Forelimb muscle (tissue), 1 donor: Measurements from ENCODE around the gene PDE4B. TPM values are rescaled to one million over a fixed set of nuclear protein-coding genes. Genes with fewer than 3 reads are reported as not detected.

Experiments
- DNase-seq: peaks from one replicate; pipeline ENCODE4 v3.0.0-alpha.2; 2013; ENCODE audit warnings: low read depth
- polyA plus RNA-seq: library from polyadenylated mRNA; unstranded; fragments of 120-200 nt; gene quantifications from one replicate; pipeline ENCODE4 v1.2.1, GENCODE V29; 2013; ENCODE audit not compliant: insufficient read length

The PDE4B gene
- polyA plus RNA-seq, 1 donor = 16.7 TPM

- no peak for DNase-seq
These were observed 89.4 kb downstream of the PDE4B start for GRCh38 chr1:65882076-65882475.

- no peak for DNase-seq
These were observed 96.7 kb downstream of the PDE4B start for GRCh38 chr1:65889441-65889840.

- no peak for DNase-seq
These were observed 97.6 kb downstream of the PDE4B start for GRCh38 chr1:65890201-65890843.

GRCh38 chr1:65894738-65895605, 102.3 kb downstream of the PDE4B start:
- DNase-seq = no peak

- DNase-seq = no peak
These were observed 104.0 kb downstream of the PDE4B start for GRCh38 chr1:65896721-65897120.

DNA sequence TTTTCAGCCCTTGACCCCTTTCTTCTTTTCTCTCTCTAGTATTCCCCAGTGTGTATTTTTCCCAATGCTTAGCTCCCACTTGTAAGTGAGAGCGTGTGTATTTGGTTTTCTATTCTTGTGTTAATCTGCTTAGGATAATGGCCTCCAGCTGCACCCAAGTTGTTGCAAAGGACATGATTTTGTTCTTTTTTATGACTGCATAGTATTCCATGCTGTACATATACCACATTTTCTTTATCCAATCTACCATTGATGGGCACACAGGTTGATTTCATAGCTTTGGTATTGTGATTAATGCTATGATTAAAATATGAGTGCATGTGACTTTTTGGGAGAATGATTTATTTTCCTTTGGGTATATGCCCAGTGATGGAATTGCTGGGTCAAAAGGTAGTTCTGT, 104.8 kb downstream of the PDE4B start:
- DNase-seq = no peak

GRCh38 chr1:65904681-65905083, 112.0 kb downstream of the PDE4B start:
- DNase-seq = no peak

GRCh38 chr1:65910432-65910831, 117.7 kb downstream of the PDE4B start:
- DNase-seq = no peak

GRCh38 chr1:65911679-65912078, 119.0 kb downstream of the PDE4B start:
- no peak for DNase-seq

DNA sequence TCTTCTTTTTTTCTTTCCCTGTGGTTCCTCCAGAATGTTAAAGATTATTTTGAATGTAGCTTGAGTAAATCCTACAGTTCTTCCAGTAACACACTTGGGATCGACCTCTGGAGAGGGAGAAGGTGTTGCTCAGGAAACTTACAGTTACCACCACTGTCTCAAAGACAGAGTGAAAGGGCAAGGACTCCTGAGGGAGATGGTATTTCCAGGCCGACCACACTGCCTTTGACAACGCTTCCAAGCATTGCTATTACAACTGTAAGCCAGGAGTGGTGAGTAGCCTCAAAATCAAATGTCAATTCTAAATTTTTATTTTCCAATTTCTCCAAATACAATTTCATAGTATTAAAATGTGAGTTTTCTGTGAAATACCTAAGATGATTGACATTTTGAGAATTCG, 125.9 kb downstream of the PDE4B start:
- no peak for DNase-seq

DNA sequence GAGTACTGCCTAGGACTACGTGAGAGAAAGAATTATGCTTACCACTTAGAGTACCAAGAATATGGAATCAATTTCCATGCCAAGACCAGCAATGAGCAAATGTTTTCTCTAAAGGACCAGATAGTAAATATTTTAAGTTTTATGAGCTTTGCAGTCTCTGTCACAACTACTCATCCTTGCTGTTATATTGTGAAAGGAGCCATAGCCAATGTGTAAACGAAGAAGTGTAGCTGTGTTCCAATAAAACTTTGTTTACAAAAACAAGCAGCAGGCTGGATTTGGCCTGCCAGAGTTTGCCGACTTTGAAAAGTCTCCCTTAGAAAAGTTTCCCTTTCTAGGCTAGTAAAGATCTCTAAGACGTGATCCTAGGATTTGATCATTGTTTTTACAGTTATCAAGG, 128.8 kb downstream of the PDE4B start:
- DNase-seq = no peak

- DNase-seq = no peak
These were observed 131.8 kb downstream of the PDE4B start for GRCh38 chr1:65924471-65924870.

GRCh38 chr1:65938506-65938905, 145.8 kb downstream of the PDE4B start:
- DNase-seq = no peak

GRCh38 chr1:65939191-65939590, 146.5 kb downstream of the PDE4B start:
- no peak for DNase-seq

DNA sequence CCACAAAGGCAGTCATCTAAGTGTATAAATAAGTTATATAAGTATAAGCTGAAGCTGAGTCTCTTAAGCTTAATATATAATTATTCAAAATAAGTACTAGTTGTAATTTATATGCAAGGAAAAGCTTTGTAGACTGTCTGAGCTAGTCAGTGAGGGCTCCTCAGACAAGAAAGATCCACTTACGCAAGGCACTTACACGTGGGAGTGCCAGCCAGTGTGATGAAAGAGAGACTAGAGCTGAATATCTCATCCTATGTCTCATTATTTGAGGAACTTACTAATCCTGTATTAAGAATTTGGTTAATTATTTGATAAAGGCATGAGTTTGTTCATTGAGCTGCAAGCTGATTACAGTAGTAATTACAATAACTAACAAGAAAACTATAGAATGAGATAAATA, 146.9 kb downstream of the PDE4B start:
- no peak for DNase-seq

- DNase-seq = no peak
These were observed 147.4 kb downstream of the PDE4B start for GRCh38 chr1:65940126-65940525.

DNA sequence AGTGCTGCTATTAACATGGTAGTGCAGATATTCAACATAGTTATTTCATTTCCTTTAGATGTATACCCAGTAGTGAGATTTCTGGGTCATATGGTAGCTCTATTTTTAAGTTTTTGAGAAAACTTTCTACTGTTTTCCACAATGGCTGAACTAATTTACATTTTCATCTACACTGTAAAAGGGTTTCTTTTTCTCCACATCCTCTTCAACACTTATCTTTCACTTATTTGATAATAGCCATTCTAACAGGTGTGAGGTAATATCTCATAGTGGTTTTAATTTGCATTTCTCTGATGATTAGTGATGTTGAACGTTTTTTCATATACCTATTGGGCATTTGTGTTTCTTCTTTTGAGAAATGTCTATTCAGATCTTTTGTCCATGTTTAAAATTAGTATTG, 149.8 kb downstream of the PDE4B start:
- DNase-seq = no peak

DNA sequence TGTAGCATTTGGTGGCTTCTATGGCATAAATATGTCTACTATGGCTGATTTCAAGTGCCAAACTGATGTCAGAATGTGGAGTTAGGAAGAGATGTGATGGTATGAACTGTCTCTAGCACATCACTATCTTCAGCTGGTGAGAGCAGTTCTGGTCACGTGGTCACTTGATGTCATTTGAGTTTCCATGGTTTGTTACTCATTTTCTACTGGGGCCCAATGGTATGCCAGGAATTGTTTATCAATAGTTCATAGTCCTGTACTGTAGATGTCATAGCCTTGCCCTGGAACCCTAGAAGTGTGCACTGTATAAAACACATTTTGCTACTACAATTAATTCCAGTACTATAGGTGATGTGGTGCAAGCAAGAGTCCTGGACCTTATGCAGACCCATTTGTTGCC, 153.7 kb downstream of the PDE4B start:
- DNase-seq = no peak

GRCh38 chr1:65946960-65947359, 154.3 kb downstream of the PDE4B start:
- DNase-seq = no peak

DNA sequence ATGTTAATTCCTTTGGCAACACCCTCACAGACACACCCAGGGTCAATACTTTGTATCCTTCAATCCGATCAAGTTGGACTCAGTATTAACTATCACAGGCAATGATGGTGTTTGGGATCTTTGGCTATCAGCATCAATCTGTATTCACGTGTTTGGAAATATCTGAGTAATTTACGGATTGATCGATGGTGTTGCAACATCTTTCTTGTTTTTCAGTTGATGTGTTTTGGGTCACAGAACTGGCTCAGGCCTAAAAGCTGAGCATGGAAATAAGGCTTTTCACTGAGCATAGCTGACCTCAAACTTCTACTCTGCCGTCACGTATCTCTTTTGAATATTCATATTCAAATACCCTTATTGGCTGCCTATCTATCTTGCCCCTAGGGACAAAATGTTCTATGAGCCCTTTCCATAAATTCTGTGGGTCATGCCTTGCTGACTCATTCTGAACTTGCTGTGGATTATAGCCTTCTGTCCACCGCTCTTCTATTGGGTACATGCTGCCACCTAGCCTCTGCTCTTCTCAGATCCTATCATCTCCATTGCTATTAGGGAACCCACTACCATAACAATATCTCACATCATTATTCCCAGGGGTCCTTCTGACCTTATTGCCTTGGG, 156.0 kb downstream of the PDE4B start:
- DNase-seq = no peak

- no peak for DNase-seq
These were observed 156.5 kb downstream of the PDE4B start for GRCh38 chr1:65949230-65949626.

GRCh38 chr1:65949933-65950332, 157.2 kb downstream of the PDE4B start:
- no peak for DNase-seq

- no peak for DNase-seq
These were observed 160.0 kb downstream of the PDE4B start for GRCh38 chr1:65952696-65953095.
